NCI-H2196 treated with DMSO at 0.1 percent for 48 hours (cell line): ENCODE measurements around the gene GRAMD2B.
"Not testable (repeated sequence)": the region's sequence is repeated elsewhere in the genome, so short reads cannot be mapped to it uniquely, and the experiment has no call there.

Experiments used
- DNase-seq: peaks from one replicate; lab custom pipeline; 2025; ENCODE audit not compliant: unreplicated experiment; lab: John Stamatoyannopoulos, UW

The GRAMD2B gene

DNA sequence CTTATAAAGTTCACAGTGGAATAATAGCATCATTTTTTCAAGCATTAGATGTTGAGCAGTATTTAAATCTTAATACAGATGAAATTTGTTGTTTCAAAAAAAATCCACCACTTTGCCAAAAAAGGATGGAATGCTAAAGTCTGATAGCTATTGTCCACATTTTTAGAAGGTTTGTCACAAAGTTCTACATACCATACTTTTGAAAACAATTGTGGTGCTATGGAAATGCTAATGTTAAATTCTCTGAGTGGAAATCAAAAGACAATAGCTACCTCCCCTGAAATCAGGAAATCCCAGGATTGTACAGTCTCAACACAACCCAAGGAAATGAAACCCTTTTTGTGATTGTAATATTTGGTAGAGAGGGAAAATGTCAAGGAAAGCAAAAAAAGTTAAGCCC, 19.3 kb upstream of the GRAMD2B start:
- DNase-seq, result no peak

DNA sequence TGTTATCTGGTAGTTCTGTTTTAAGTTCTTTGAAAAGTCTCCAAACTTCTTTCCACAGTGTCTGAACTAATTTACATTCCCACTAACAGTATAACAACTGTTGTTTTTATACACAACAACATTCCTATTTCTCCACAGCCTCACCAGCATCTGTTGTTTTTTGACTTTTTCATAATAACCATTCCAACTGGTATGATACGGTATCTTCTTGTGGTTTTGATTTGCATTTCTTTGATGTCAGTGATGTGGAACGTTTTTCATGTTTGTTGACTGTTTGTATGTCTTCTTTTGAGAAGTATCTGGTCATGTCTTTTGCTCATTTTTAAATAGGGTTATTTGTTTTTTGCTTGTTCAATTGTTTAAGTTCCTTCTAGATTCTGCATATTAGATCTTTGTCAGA, 12.6 kb upstream of the GRAMD2B start:
- DNase-seq, result no peak

DNA sequence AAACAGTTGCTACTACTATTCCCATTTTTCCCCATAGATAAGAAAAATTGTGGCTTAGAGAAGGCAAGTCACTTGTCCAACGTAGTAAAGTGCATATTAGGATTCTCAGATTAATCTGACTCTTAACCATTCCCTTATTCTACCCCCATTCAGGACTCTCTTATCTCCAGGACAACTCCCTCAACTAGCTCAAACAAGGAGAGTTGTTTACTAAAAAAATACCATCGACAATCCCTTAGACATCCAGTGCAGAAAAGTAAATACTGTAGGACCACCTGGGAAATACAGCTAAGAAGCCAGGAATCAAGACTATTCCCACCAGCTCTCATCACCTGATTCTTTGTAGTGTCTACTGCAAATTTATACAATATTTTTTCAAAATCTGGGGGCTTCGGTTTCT, 9.4 kb upstream of the GRAMD2B start:
- DNase-seq, result no peak

DNA sequence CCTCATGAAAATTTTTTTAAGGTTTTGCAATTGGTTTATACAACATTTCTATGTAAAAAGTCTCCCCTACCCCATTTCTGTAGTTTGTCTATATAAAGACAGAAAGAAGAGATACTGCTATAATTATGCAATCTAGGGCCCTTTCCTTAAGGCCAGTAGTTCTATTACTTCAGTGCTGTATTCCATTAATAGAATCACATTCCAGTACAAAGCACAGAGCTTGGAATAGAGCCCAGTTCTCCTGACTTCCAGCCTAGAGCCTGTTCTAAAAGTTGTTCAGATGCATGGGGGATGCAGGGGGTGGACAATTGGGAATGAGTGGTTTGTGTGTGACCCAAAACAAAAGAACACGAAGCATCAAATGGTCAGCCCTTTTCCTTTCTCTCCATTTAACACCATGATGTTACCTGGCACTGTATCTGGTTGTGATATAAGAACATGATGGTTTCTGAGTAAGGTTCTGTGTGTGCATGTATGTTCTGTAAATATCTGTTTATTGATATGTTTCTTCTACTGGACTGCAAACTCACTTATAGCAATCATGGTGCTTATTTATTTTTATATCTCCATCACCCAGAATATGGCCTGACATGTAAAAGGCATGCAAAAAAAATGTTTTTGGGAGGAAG, 8.2 kb upstream of the GRAMD2B start:
- DNase-seq, result no peak

DNA sequence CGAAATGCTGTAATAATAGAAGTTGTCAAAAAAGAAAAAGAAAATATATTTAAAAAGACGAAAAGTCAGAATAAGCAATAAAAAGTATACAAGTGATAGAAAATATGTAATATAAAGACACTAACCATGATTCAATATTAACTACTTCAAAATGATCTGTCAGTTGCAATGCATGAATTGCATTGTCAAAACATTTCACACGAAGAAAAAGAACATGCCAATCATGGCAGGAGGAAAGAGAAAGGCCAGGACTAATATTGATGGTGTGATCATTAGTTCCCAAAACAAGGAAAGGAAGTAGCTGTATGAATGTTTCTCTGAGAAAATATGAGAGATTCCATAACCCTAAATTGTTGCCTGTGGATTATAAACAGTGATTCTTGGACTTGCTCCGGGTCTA, 7.4 kb upstream of the GRAMD2B start:
- no peak for DNase-seq

DNA sequence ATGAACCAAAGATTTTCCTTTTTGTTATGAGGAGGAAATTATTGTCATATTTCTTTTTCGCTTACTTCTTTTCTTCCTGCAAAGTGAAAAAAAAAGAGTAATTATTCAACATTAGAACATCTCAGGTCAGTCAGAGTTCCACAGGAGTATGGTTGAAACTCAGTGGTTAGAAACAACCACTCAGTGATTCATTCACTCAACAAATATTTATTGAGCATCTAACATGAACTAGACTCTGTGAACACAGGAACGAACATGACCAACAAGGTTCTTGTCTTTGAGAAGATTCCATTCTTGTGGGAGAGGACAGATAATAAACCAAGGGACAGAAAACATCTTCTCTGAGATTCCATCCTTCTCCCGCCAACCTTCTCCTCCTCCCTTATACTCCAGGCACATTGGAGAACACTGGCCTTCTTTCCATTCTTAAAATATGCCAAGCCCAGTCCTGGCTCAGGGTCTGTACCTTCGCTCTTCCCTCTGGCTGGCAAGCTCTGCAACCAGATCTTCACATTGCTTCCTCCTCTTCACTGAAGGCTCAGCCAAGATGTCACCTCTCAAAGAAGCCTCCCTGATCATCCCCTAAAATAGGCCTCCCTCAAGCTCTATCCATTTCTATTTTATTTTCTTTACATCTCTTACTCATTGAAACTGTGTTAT, 6.8 kb upstream of the GRAMD2B start:
- no peak for DNase-seq

DNA sequence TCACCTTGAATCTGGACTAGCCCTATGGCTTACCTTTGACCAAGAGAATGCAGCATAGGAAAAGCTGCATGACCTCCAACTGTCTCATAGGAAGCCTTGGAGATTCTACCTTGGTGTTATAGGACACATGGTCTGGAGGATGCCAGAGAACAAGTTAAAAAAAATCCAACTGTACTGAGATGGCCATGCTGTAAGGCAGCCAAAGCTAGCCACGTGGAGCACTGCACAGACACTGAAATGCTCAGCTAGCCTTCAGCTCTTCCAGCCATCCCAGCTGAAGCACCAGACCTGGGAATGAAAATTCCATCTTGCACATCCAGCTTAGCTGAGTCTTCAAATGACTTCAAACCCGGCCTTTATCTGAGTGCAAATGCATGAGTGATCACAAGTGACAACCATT, 6.0 kb upstream of the GRAMD2B start:
- no peak for DNase-seq

DNA sequence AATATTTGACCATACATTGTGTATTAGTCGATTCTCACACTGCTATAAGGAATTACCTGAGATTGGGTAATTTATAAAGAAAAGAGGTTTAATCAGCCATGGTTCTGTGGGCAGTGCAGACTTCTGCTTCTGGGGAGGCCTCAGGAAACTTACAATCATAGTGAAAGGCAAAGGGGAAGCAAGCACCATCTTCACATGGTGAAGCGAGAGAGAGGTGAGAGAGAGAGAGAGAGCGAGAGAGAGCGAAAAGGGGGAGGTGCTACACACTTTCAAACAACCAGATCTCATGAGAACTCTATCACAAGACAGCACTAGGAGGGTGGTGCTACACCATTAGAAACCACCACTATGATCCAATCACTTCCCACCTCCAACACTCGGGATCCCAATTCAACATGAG, 4.1 kb upstream of the GRAMD2B start:
- DNase-seq, result no peak

DNA sequence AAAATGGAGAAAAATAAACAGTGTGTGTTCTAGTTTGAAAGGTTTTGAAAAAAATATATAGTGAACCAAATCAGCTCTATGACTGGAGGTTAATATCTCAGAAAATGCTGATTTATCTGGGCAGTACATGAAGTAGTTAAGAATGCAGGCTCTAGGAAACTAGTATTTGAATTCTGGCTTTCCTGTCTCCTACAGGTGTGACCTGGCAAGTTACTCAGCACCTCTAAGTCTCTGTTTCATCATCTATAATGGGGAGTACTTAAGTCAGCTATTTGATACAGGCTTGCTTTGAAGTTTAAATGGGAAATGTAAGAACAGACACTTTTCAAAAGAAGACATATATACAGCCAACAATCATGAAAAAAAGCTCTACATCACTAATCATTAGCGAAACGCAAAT, 5.2 kb downstream of the GRAMD2B start:
- no peak for DNase-seq

DNA sequence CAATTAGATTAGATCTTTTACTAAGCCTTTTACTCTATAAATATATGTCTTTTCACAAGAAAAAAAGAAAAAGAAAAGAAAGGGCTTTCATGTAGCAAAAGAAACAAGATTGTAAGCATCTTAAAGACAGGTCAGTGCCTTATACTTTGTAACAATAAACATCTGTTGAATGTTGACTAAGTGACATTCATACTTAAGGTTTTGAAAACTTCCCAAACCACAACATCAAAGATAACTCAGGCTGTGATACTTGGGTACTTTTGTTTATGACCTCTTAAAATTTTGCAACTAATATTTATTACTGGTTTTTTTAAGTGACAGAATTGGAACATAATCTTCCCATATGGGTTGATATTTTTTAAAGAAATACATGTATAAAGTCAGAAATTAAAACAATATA, 7.4 kb downstream of the GRAMD2B start:
- no peak for DNase-seq

DNA sequence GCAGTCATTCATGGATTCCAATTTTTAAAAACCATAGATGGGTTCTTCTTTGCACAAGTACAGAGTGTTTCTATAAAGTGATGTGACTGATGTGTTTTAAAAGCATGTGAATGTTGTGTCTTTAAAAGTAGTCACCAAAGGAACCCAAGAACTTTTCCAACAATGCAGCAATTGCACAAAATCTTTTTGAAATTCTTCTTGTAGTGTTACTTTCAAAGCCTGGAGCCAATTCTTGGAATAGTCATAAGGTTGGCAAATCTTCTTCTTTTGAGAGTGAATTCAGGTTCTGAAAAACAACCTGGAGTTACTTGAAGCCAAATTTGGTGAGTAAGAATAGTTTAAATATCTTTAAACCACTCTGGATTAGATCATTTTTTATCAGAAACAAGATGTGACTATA, 10.5 kb downstream of the GRAMD2B start:
- no peak for DNase-seq

DNA sequence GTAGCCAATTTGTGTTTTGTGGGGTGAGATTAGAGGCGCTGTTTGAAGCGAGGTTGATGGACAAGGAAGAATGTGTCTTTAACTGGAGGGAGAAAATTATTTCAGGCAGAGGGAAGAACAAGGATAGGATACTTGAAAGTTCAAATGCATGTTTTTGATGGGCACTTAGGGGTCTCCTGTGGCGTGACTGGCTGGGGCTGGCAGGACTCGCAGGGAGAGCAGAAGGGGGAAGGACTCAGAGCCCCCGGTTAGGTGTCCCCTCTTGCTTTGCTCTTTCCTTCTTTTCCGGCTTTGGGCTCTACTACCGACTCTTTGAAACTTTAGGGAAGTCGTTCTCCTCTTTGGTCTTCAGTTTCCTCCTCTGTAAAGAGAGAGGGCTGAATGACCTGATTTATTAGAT, 12.1 kb downstream of the GRAMD2B start:
- no peak for DNase-seq

DNA sequence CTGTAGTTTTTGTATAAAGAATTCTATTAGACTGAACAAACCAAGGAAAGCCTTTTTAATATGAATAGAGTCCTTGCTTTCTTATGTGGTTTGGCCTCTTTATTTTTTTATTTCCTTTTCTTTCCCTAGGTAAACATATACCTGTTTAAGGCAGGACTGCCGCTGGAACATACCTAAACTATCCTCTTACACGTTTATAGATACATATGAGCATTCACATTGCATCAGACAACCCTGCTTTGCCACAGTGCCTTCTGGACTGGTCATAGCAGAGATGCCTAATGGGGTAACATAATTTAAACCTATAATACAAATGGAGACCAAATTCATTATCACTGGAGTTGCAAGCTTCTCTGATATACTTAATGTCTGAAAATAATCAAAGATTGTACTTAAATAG, 12.5 kb downstream of the GRAMD2B start:
- DNase-seq, result no peak

DNA sequence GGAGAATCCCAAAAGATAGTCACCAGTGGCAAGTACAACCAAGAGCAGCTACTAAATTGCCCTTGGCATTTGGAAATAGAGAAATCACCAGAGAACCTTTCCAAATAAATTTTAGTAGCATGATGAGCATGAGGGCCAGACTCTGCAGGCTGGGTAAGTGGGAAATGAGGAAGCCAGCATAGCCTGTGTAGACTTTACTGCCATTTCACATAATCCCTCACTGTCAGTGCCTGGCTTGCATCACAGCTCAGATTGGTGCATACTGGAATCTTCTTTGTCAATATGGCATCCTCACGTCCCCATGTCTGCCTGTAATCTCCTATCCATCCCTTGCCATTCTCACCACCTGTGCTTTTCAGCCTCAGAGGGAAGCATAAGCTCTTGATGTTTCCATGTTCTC, 14.5 kb downstream of the GRAMD2B start:
- no peak for DNase-seq

DNA sequence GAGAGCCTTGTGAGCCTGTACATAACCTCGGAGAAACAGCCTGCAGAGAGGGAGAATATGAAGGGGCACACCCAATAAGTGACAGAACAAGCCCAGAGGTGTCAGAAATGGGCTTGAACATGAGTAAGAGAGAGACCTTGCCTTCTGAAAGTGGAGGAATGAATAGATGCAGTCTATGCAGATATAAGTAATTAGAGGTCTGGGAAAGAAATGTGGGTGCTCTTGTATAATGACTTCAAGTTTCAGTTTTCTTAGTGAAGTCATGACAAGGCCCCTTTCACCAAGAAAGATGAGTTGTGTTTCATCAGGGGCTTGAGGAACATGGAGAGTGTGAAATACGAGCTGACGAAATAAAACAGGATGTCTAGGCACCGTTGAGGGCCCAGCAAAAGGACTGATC, 15.1 kb downstream of the GRAMD2B start:
- no peak for DNase-seq

DNA sequence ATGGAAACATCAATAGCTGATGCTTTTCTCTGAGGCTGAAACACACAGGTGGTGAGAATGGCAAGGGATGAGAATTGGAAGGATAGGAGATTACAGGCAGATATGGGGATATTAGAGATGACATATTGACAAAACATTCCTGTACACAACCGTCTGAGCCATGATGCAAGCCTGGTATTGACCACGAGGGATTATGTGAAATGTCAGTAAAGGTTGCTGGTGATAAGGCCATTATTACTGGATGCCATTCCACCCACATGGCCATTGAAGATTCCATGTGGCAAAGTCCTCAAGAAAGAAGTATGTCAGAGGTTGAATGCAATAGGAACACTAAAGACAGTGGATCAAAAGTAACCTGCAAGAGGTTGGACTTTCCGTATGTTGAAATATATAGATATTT, 15.7 kb downstream of the GRAMD2B start:
- DNase-seq, result no peak

DNA sequence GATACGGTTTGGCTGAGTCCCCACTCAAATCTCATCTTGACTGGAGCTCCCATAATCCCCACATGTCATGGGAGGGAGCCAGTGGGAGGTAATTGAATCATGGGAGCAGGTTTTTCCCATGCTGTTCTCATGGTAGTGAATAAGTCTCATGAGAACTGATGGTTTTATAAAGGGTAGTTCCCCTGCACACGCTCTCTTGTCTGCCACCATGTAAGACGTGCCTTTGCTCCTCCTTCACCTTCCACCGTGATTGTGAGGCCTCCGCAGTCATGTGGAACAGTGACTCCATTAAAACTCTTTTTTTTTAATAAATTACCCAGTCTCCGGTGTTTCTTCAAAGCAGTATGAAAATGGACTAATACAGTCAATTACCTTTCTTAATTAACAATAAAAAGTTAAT, 16.5 kb downstream of the GRAMD2B start:
- not testable (repeated sequence) for DNase-seq

DNA sequence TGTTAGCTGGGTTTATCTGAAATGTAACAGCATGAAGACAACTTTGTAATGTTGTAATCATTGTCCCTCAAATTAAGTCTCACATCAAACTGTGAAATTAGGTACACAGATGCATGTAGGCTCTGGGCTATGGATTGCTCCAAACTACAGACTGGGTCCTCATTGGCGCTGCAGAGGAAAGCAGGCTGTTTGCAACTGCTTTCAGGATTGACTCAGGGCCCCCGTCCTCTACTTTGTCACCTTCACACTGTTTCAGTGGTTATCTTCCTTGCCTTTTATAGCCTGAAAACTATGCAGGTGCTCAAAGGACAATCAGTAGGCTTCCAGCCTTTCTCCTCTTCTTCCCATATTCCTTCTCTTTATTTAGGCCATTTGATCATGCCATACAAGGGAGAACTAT, 18.0 kb downstream of the GRAMD2B start:
- no peak for DNase-seq

DNA sequence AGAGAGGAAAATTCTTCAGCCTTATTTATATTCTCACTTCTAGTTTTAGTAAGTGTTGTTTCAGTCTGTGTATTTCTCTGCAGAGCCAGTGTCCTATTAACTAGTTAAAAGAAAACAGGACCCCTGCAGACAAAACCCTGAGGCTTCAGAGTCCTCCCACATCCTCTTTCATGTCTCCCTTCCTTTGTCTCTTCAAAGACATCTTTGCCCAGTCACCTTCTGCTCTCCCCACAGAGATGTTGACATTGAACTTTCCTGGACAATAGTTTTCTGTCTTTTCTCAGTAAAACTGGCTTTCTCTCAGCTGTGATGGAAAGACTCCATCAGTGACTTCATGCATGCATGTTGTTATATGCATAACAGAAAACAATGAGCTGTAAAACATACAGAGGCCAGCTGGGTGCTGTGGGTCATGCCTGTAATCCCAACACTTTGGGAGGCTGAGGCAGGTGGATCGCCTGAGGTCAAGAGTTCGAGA, 20.2 kb downstream of the GRAMD2B start:
- DNase-seq, result no peak

DNA sequence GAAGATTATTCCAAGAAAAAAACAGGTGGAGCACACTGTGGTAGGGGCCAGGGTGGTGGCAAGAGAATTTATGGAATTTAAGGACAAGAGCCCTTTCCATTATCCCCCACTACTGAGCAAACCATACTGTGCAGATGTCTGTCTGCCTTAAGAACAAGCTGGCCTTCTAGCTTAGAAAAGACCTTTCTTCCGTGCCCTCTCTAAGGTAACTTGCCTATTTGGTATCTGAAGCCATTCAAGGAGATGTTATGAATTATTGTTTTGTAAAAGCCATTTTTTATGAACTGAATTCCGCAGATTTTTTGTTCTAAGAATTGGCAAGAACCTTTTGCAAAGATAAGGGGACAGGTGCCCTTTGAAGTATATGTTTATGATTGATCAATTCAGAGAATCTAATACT, 20.9 kb downstream of the GRAMD2B start:
- DNase-seq, result no peak

DNA sequence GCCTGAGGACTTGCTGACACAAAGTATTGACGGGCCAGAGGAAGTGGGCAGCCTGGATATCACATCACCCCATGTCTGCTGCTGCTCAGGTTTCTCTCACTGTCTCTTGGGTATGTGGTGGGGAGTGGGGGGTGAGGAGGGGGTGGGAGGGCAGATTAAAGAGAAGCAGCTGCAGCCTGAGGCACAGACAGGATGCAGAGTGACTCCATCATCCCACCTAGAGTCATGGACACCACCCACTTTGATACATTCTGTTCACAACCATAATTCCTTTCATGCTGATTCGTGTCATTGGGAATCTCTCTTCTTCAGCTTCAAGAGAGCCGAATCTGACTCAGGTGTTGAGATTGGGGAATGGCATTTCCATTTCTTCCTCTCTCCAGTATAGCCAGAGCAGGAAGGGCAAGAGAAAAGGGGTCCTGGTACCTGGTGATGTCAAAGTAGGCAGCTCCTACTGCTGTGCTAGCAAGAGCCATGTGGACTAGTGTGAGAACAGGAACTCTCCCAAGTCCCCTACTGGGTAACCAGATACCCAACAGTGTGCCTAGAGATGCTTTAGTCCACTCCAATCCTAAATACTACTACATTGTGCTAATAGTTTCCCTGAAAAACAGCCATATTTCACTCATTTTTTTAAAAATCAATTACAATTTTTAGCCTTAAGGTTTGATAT, 22.4 kb downstream of the GRAMD2B start:
- DNase-seq, result no peak

DNA sequence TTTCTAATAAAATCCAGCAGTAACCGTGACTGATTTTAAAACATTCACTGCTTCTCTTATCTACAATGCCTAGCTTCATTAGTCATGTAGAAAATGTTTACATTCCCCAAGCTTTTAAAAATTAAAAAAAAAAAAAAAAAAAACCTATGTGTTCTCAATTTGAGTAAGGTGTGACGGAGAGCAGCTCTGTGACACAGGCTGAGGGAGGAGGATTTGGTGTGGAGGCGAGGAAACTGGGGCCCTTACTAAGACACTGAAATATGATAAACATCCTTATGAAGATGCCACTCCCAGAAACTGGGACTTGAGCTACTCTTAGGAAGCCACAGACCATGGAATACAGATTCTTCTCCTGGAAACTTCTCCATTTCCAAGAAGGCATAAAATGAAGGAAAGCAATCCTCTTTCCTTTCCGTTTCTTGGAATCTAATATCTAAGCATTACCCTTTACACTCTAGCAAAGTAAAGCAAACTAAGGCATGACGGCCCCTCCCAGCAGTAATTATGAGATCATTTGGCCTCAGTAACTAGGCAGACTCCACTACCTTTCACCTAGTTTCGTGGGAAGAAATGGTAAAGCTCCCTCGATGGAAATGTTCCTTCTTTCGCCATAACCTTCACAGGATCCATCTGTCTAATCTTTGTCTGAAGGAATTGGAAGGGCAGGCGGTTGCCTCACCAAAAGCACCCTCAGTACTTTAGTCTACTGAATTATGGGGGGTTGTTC, 23.5 kb downstream of the GRAMD2B start:
- DNase-seq, result no peak
